Stimulated activated CD4-positive, alpha-beta T cell treated with anti-CD3 and anti-CD28 coated beads, Interleukin-1b, Interleukin-23, amount 100 ng/mL, for 4 hours (primary cell): ENCODE results near the gene CPEB4.

Source experiments
- DNase-seq, 2 donors: peaks; one replicate each; pipeline ENCODE4 v3.0.0-alpha.2; 2020; ENCODE audit warnings: low read depth in 2 of 2

The CPEB4 gene

GRCh38 chr5:173858670-173859407 is 29.3 kb upstream of the CPEB4 start:
- DNase-seq: no peak

- no peak for DNase-seq
Observed at GRCh38 chr5:173859408-173860159, 28.6 kb upstream of the CPEB4 start.

DNA sequence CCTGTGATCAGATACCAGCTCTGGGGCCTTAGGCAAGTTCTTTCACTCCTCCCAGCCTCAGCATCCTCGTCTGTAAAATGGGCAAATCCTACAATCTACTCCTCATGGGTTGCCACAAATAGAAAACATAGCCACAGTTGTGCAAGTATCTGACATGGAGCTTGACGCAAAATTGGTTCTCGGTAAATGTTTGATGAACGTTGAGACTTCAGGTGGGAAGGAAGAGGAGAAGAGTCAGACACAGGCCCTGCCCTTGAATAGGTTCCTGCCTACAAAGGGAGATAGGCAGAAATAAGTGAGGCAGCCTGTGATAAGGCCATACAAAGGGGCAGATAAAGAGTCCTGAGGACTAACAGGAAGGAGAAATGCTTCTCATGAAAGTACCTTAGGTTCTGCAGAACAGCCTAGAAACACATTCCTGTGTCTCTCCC is 26.1 kb upstream of the CPEB4 start:
- no peak for DNase-seq

DNA sequence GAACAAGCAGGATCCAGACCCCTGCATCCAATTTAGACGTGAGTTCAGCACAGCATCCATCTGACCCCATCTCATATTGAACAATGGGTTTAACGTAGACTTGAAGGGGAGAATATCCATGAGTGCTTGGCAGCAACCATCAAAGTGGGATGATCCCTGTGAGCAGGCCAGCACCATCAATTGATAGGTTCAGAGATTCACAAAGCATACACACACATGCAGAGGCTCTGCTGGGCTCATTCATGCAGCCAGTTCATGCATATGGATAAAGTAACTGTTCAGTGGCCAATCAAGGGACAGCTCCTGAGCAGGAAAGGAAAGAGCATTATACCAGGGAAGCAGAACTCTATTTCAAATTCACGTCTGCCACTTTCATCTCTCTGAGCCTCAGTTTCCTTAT is 24.8 kb upstream of the CPEB4 start:
- no peak for DNase-seq

- no peak for DNase-seq
Observed at GRCh38 chr5:173864126-173865050, 23.8 kb upstream of the CPEB4 start.

DNA sequence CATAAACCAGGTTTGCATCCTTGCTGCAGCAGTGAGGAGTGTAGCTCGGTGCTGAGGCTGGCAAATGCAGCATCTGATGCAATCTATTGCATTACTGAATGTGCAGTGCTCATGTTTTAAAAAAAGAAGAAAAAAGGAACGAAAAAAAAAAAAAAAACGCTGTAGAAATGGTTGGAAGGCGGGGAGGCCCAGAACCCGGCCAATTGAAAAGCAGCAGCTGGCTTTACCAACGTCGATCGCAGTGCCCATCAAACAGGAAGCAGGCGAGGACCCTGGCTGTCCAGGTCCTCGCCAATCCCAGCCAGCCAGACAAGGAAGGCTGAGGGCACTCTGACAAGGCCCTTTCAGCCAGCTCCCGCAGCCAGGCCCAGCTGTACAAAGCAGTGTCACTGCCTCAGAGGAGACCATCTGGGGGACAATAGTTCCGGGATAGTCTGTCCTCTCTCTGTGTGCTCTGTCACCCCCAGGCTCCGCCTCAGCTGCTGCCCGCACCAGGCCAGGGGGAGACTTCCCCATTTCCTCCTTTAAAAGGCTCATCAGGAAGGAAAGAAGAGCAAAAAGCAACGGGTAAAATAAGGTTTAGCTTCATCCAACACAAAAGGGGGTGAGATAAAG is 21.8 kb upstream of the CPEB4 start:
- DNase-seq: no peak

DNA sequence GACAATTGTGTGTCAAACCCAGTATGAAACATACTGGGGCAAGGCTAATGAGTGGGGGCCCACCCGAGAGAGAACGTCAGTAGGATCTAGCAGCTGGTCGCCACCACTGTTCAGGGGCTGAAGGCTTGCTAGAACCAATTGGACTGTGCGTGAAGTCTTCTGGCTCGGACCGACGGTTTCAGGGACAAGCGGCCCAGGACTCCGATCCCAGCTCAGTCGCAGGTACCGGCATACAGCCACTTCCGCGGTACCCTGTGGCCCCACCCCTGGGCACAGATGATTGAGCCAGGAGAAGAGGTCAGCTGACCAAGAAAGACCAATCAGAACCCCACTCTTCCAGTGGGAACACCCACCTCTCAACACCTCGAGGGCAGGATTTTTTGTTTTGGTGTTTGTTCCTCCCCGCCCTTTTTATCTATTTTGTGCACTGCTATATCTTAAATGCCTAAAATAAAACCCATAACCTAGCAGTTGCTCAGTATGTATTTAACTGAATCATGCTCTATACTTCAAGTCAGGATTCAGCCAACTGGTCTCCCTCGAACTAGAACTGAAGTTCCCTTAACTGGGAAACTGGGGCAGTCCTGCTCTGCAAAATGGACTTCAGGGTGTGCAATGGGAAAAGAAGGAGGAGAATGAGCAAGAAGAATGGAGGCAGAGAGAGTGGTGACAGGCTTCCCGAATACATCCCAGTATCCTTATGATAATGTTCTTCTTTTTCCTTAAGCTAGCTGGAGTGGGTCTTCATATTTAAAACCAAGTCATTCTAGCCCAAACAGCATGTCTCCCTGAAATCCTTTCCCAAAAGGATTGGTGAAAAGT is 21.1 kb upstream of the CPEB4 start:
- DNase-seq: no peak

DNA sequence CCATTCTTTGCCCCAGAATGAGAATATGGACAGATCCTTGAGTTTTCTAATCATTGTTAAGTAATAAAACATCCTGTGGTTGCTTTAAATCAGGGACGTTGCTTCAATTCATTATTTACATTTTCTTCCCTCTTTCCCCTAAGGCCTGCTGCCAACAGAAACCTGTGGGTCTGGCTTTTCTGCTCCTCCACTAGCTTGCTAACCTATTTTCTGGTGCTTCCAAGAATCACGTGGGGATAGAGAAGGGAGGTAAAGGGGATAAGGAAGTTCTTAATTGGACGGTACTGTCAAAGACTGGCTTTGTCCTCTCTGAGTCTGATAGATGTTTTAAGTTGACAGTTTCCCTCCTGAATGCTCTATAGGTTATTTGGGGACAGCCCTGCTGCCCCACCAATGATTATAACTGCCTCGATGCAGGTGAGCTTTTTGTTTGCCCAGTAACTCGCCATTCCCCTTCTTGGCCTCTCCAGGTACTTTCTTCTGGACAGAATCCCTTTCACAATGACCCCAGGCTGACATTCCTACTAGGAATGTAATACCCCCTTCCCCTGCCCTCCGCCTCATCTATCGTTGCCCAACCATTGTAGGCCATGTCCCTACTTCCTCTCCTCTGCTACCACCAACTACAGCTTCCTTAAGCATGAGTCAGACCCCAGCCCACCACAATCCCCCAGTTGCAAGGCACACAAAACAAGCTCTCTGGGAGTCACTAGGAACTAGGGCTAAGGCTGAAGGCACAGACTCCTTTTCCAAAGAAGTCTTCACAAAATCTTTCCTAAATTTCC is 19.9 kb upstream of the CPEB4 start:
- DNase-seq: no peak

DNA sequence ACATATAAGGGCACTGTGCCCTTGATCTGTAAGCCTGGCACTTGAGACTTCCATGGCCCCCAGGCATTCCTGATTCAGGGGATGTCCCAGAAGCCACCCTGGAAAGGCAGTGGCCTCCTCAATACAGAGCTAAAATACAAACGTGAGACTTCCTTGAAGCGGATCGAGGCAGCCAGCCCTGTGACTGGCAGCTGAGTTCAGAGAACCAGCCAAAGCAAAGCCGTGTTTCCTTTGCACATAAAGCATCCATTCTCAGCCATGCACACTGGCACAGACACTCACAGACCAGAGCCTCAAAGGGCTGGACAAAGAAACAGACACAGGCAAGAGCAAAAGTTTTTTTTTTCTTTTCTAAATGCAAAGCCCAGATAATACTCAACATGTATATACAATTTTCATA is 18.8 kb upstream of the CPEB4 start:
- no peak for DNase-seq

GRCh38 chr5:173872957-173873305 is 15.2 kb upstream of the CPEB4 start:
- DNase-seq: no peak

GRCh38 chr5:173873306-173873922 is 14.7 kb upstream of the CPEB4 start:
- no peak for DNase-seq

GRCh38 chr5:173875189-173875588 is 13.0 kb upstream of the CPEB4 start:
- DNase-seq: no peak

DNA sequence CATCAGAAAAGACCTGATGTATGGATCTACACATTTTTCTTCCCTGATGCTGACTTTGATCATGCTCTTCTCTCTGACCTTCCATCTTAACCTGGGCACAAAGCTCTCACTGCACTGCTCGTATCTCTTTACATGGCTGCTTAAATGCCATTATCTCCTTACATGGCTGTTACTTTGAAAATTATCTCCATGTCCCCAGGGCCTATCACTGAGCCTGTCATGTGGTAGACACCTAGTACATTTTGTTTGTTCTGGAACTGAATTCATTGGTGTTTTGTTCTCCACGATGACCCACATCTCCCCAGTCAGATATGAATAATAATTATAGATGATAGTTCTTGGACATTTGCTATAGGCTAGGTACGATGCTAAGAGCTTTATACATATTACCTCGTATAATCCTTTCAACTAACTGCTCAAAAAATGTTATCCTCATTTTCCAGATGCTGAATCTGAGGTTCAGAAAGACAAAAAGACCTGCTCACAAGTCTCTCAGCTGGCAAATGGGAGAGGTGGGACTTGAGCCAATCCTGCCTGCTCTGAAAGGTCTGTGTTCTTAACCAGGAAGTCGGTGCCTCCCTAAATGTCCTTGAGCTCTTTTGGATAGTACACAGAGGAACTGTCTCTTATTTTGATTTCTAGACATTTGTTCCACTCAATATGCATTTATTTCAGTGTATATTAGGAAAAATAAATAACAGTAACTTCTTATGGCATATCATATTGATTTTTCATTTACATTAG is 9.8 kb upstream of the CPEB4 start:
- DNase-seq: no peak

GRCh38 chr5:173880306-173880985 is 7.7 kb upstream of the CPEB4 start:
- DNase-seq: no peak

DNA sequence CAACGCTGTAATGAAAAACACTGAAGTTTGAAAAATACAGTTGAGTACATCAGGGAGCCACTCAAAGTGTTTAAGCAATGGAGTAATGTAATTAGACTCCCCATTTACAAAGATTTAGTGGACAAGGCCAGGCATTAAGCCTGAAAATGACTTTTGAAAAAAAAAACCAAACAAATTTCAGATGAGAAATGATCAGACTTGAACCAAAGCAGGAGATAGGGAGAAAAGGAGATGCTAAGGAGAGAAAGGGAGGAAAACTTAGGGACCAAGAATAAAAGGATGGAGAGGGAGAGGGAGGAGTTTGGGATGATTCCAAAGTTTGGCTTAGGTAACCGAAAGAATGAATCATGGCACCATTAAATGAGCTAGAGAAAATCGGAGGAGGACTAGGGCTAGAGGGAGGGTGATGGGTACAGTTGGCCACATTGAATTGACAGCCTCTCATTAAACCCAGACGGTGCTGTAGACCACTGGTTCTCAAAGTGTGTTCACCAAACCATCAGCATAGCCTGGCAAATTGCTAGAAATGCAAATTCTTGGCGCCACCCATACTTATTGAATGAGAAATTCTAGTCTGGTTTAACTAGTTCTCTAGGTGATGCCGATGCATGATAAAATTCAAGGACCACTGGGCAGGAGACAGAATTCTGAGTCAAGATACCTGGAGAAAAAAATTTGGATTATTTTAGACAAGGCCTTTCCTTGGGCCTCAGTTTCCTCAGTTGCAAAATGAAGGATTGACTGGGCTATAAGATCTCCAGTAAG is 6.2 kb upstream of the CPEB4 start:
- DNase-seq: no peak

DNA sequence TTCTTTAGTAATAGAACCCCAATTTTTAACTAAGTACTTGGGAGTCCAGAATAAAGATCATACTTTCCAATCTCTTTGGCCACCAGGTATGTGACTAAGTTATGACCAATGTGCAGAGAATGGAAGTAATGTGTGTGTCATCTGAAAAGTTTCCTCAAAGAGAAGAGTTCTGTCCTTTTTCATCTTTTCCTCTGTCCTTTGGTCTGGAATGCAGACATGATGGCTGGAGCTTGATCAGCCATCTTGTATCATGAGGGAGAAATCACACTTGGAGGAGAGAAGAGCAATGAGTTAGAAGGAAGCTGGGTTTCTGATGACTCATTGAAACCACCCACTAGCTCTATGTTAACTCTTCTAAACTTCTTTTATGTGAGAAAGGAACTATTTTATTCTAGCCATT is 5.5 kb upstream of the CPEB4 start:
- no peak for DNase-seq

GRCh38 chr5:173883347-173883924 is 4.7 kb upstream of the CPEB4 start:
- DNase-seq: no peak
